HepG2 (cell line): ENCODE results near the gene SPNS3. TPM values are rescaled to one million over a fixed set of nuclear protein-coding genes. Genes with fewer than 3 reads are reported as not detected.

Experiments
- ATAC-seq: fragments of 200-7000 bp; cut with Tn5 transposase; 3 replicates; pipeline ENCODE4 v1.9.1; 2020; ENCODE audit warnings: mild to moderate bottlenecking, moderate library complexity
- BruUV-seq: library from RNA; stranded (reverse); fragments of 400-500 nt; replicated peaks from 2 replicates; lab custom pipeline; 2021; lab: Mats Ljungman, UMichigan
- CTCF ChIA-PET: fragments of 300-600 bp; formaldehyde crosslinking; extraction: SDS; loops from one replicate; lab custom pipeline; 2021; ENCODE audit warnings: low total read pairs, inconsistent platforms, low intra/inter-chr PET ratio; lab: Yijun Ruan, JAX
- POLR2A ChIA-PET: fragments of 350-600 bp; sonication (Branson Sonifier 250); formaldehyde crosslinking; loops from one replicate; lab custom pipeline; 2020; ENCODE audit warnings: antibody characterized with exemption, inconsistent platforms; lab: Yijun Ruan, JAX
- DNase-seq: peaks from one replicate; pipeline ENCODE4 v3.0.0-alpha.2; 2015; ENCODE audit warnings: low spot score
- FAIRE-seq: peaks from 3 replicates; lab custom pipeline; 2011; peaks lifted over from hg19 to GRCh38; lab: Jason Lieb, UNC
- H2AFZ ChIP-seq: one replicate; pipeline ENCODE4 v1.6.1; 2011; ENCODE audit warnings: low read length, inconsistent platforms
- H3K27ac ChIP-seq: fragments of 300-600 bp; 3 replicates; pipeline ENCODE4 v1.8.0; 2011; ENCODE audit warnings: mixed run types, mild to moderate bottlenecking, mixed read lengths, low read length, inconsistent platforms; ENCODE audit not compliant: insufficient read depth; ENCODE audit errors: extremely low read length
- H3K27me3 ChIP-seq, 2 experiments: fragments of 200-600 bp in 1 of 2; 2 replicates in 1 of 2; 3 replicates in 1 of 2; pipeline versions ENCODE4 v1.6.0 to v1.8.0; 2011; ENCODE audit warnings: low read length in 2 of 2, mild to moderate bottlenecking in 2 of 2, moderate library complexity in 2 of 2, inconsistent platforms in 1 of 2; ENCODE audit not compliant: insufficient read depth in 2 of 2, control insufficient read depth in 1 of 2
- H3K36me3 ChIP-seq, 2 experiments: fragments of 200-600 bp in 1 of 2; replicated peaks in 1 of 2; 2 replicates in 1 of 2; 3 replicates in 1 of 2; pipeline versions ENCODE4 v1.5.1 to v1.8.0; 2011; ENCODE audit warnings: low read length in 2 of 2, inconsistent platforms in 1 of 2; ENCODE audit not compliant: insufficient read depth in 2 of 2, control insufficient read depth in 1 of 2
- H3K4me1 ChIP-seq: 2 replicates; pipeline ENCODE4 v1.5.1; 2012; ENCODE audit warnings: low read length, inconsistent platforms; ENCODE audit not compliant: insufficient read depth
- H3K4me2 ChIP-seq: 2 replicates; pipeline ENCODE4 v1.6.0; 2011; ENCODE audit warnings: low read depth, low read length, inconsistent platforms
- H3K4me3 ChIP-seq, 3 experiments: fragments of 200-600 bp in 1 of 3; sonication (generic), shearing (Covaris generic) in 1 of 3; replicated peaks in 1 of 3; 2 replicates each; pipeline ENCODE4 v1.5.1; 2011 to 2016; ENCODE audit warnings: low read length in 3 of 3, inconsistent platforms in 2 of 3, low read depth in 2 of 3, mild to moderate bottlenecking in 2 of 3, control low read depth in 1 of 3, mixed read lengths in 1 of 3; ENCODE audit not compliant: insufficient read depth in 1 of 3
- H3K79me2 ChIP-seq: one replicate; pipeline ENCODE4 v1.6.1; 2011; ENCODE audit warnings: low read length, inconsistent platforms; ENCODE audit not compliant: insufficient read depth
- H3K9ac ChIP-seq: 2 replicates; pipeline ENCODE4 v1.6.0; 2011; ENCODE audit warnings: mild to moderate bottlenecking, low read depth, low read length, inconsistent platforms; ENCODE audit not compliant: insufficient read depth
- H3K9me3 ChIP-seq: 2 replicates; pipeline ENCODE4 v1.5.1; 2012; ENCODE audit warnings: mild to moderate bottlenecking, low read length
- H4K20me1 ChIP-seq: 2 replicates; pipeline ENCODE4 v1.6.0; 2011; ENCODE audit warnings: inconsistent platforms, mild to moderate bottlenecking, low read length, moderate library complexity; ENCODE audit not compliant: insufficient read depth
- BCL6 ChIP-seq: IDR thresholded peaks from 2 replicates; pipeline ENCODE4 v1.6.1; 2016; ENCODE audit warnings: missing genetic modification reagents, missing compliant biosample characterization
- ELF1 ChIP-seq: sonication (generic); formaldehyde crosslinking; IDR thresholded peaks from 2 replicates; pipeline ENCODE4 v1.4.0; 2020; ENCODE audit warnings: missing genetic modification reagents
- FOSL2 ChIP-seq: sonication (generic); formaldehyde crosslinking; IDR thresholded peaks from 2 replicates; pipeline ENCODE4 v1.4.0; 2020; ENCODE audit warnings: missing genetic modification reagents
- MAF1 ChIP-seq: sonication (generic); formaldehyde crosslinking; IDR thresholded peaks from 2 replicates; pipeline ENCODE4 v1.5.0; 2020; ENCODE audit warnings: missing genetic modification reagents, borderline replicate concordance
- NFIB ChIP-seq: sonication (generic); formaldehyde crosslinking; IDR thresholded peaks from 2 replicates; pipeline ENCODE4 v1.9.0; 2021; ENCODE audit warnings: missing genetic modification reagents, mild to moderate bottlenecking, borderline replicate concordance
- SIN3B ChIP-seq: fragments of 150-350 bp; IDR thresholded peaks from 2 replicates; pipeline ENCODE4 v1.6.1; 2014; ENCODE audit warnings: low read length
- SMARCE1 ChIP-seq: fragments of 450-650 bp; IDR thresholded peaks from 2 replicates; pipeline ENCODE4 v1.6.1; 2017; ENCODE audit warnings: borderline replicate concordance
- TBL1XR1 ChIP-seq: fragments of 150-350 bp; IDR thresholded peaks from 2 replicates; pipeline ENCODE4 v1.6.1; 2014; ENCODE audit warnings: borderline replicate concordance, low read length; ENCODE audit not compliant: partially characterized antibody
- TEAD2 ChIP-seq: sonication (generic); formaldehyde crosslinking; IDR thresholded peaks from 2 replicates; pipeline ENCODE4 v1.9.0; 2021; ENCODE audit warnings: missing genetic modification reagents
- ZFP62 ChIP-seq: sonication (generic); formaldehyde crosslinking; IDR thresholded peaks from 2 replicates; pipeline ENCODE4 v1.4.0; 2020; ENCODE audit warnings: missing genetic modification reagents
- ZNF256 ChIP-seq: sonication (generic); formaldehyde crosslinking; conservative IDR thresholded peaks from 2 replicates; pipeline ENCODE4 v1.4.0; 2020; ENCODE audit warnings: missing genetic modification reagents
- ZNF549 ChIP-seq: sonication (generic); formaldehyde crosslinking; IDR thresholded peaks from 2 replicates; pipeline ENCODE4 v1.5.0; 2020; ENCODE audit warnings: missing genetic modification reagents
- ZSCAN21 ChIP-seq: sonication (generic); formaldehyde crosslinking; IDR thresholded peaks from 2 replicates; pipeline ENCODE4 v1.8.0; 2022; ENCODE audit warnings: mild to moderate bottlenecking, missing genetic modification reagents, moderate library complexity, borderline replicate concordance
- WGBS: methylation state at CpG from one replicate; pipeline ENCODE4 v1.1.6; 2017; ENCODE audit warnings: low lambda C conversion rate; 5-methylcytosine and 5-hydroxymethylcytosine counted together
- in situ Hi-C: cut with HindIII; loops from 2 replicates; pipeline ENCODE4 v1.10.0; 2017; ENCODE audit warnings: low pct_unique_long_range_greater_than_20kb; ENCODE audit not compliant: extremely low pct_ligation_motif_present
- intact Hi-C: fragments of 100-400 bp; cut with micrococcal nuclease; formaldehyde crosslinking; loops from one replicate; pipeline ENCODE4 v1.10.0; 2022; ENCODE audit not compliant: unreplicated experiment
- polyA plus RNA-seq, 8 experiments: library from polyadenylated mRNA; depleted of rRNA in 3 of 8; stranded (reverse) in 7 of 8; unstranded in 1 of 8; fragments of >200 nt; fragmentation: Illumina TruSeq in 4 of 8; extraction: Trizol in 4 of 8; gene quantifications; 2 replicates each; pipeline versions ENCODE4 v1.2.1 to v1.2.3, GENCODE V29; 2011 to 2016; ENCODE audit warnings: low read depth in 4 of 8, missing spikeins in 1 of 8, mixed read lengths in 1 of 8; ENCODE audit not compliant: insufficient read depth in 1 of 8
- total RNA-seq, 5 experiments: library from RNA; depleted of rRNA; stranded (reverse); fragments of >200 nt; fragmentation: Illumina TruSeq; extraction: Trizol; gene quantifications; 2 replicates each; pipeline ENCODE4 v1.2.3, GENCODE V29; 2016; ENCODE audit warnings: low read depth in 1 of 5
- TF ChIP-seq, protein P1 (sequence below): sonication (generic); formaldehyde crosslinking; IDR thresholded peaks from 2 replicates; pipeline ENCODE4 v1.5.1; 2020; ENCODE audit warnings: missing genetic modification reagents, mild to moderate bottlenecking, borderline replicate concordance
- TF ChIP-seq, protein P2 (sequence below): IDR thresholded peaks from 2 replicates; pipeline ENCODE4 v1.6.1; 2016; ENCODE audit warnings: missing genetic modification reagents, missing compliant biosample characterization
- TF ChIP-seq, protein P3 (sequence below): sonication (generic); formaldehyde crosslinking; IDR thresholded peaks from 2 replicates; pipeline ENCODE4 v1.4.0; 2020; ENCODE audit warnings: low read depth, missing genetic modification reagents
- TF ChIP-seq, protein P4 (sequence below): sonication (generic); formaldehyde crosslinking; IDR thresholded peaks from 2 replicates; pipeline ENCODE4 v1.4.0; 2020; ENCODE audit warnings: missing genetic modification reagents; ENCODE audit errors: not compliant biosample characterization

The SPNS3 gene
- total and polyA plus RNA-seq, 2 of the 13 experiments (the other 11 are each of a cell fraction or from before 2014, with no cell fraction given), result not detected

DNA sequence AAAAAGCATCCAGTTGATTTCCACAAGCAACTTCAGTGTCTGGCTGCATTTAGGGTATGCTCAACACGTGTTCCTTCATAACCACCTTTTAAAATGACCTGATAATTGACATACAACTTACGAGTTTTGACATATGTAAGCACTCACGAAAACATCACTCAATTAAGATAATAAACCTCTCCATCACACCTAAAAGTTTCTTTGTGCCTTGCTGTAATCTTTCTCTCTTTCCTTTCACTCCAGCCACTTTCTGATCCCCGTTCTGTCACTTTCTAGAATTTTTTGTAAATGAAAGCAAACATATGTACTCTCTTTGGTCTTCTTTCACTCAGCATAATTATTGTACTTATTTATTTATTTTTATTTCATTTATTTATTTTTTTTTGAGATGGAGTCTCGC is 46.6 kb upstream of the SPNS3 start:
- no peak overlapping the region for H3K4me2 ChIP-seq
- no peaks in the 10 kb centered on the region for H3K9me3 ChIP-seq
- in situ Hi-C loops, result no loop called here
- H2AFZ ChIP-seq, result no peak overlapping the region
- FAIRE-seq (no peak), ATAC-seq (no peak), DNase-seq (no peak)
- H3K79me2 ChIP-seq, result no peaks in the 10 kb centered on the region
- ChIA-PET CTCF (no interaction called here), POLR2A (no interaction called here)
- no peak for TF ChIP-seq TEAD2
- TF ChIP-seq ZFP62 (CRISPR knock-in tag), result no peak
- TF ChIP-seq ZNF549 (CRISPR knock-in tag), result no peak
- no peak for TF ChIP-seq SIN3B
- no peak for TF ChIP-seq ELF1 (CRISPR knock-in tag)
- TF ChIP-seq, protein P1, sequence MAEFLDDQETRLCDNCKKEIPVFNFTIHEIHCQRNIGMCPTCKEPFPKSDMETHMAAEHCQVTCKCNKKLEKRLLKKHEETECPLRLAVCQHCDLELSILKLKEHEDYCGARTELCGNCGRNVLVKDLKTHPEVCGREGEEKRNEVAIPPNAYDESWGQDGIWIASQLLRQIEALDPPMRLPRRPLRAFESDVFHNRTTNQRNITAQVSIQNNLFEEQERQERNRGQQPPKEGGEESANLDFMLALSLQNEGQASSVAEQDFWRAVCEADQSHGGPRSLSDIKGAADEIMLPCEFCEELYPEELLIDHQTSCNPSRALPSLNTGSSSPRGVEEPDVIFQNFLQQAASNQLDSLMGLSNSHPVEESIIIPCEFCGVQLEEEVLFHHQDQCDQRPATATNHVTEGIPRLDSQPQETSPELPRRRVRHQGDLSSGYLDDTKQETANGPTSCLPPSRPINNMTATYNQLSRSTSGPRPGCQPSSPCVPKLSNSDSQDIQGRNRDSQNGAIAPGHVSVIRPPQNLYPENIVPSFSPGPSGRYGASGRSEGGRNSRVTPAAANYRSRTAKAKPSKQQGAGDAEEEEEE (CRISPR knock-in tag), result no peak
- TF ChIP-seq ZSCAN21 (CRISPR knock-in tag), result no peak
- TF ChIP-seq SMARCE1, result no peak
- no peak for TF ChIP-seq TBL1XR1
- no peak for TF ChIP-seq BCL6 (CRISPR knock-in tag)
- no peak for TF ChIP-seq NFIB (CRISPR knock-in tag)
- no peak for TF ChIP-seq ZNF256
- no peak for TF ChIP-seq MAF1 (CRISPR knock-in tag)
- TF ChIP-seq, protein P2, sequence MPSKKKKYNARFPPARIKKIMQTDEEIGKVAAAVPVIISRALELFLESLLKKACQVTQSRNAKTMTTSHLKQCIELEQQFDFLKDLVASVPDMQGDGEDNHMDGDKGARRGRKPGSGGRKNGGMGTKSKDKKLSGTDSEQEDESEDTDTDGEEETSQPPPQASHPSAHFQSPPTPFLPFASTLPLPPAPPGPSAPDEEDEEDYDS (CRISPR knock-in tag), result no peak
- TF ChIP-seq, protein P3, sequence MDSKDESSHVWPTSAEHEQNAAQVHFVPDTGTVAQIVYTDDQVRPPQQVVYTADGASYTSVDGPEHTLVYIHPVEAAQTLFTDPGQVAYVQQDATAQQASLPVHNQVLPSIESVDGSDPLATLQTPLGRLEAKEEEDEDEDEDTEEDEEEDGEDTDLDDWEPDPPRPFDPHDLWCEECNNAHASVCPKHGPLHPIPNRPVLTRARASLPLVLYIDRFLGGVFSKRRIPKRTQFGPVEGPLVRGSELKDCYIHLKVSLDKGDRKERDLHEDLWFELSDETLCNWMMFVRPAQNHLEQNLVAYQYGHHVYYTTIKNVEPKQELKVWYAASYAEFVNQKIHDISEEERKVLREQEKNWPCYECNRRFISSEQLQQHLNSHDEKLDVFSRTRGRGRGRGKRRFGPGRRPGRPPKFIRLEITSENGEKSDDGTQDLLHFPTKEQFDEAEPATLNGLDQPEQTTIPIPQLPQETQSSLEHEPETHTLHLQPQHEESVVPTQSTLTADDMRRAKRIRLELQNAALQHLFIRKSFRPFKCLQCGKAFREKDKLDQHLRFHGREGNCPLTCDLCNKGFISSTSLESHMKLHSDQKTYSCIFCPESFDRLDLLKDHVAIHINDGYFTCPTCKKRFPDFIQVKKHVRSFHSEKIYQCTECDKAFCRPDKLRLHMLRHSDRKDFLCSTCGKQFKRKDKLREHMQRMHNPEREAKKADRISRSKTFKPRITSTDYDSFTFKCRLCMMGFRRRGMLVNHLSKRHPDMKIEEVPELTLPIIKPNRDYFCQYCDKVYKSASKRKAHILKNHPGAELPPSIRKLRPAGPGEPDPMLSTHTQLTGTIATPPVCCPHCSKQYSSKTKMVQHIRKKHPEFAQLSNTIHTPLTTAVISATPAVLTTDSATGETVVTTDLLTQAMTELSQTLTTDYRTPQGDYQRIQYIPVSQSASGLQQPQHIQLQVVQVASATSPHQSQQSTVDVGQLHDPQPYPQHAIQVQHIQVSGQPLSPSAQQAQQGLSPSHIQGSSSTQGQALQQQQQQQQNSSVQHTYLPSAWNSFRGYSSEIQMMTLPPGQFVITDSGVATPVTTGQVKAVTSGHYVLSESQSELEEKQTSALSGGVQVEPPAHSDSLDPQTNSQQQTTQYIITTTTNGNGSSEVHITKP, result no peak
- TF ChIP-seq, protein P4, sequence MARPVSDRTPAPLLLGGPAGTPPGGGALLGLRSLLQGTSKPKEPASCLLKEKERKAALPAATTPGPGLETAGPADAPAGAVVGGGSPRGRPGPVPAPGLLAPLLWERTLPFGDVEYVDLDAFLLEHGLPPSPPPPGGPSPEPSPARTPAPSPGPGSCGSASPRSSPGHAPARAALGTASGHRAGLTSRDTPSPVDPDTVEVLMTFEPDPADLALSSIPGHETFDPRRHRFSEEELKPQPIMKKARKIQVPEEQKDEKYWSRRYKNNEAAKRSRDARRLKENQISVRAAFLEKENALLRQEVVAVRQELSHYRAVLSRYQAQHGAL, result no peak
- no peak for TF ChIP-seq FOSL2
- WGBS, result 56% methylated on average over 5 of the region's 5 CpGs
- no peak overlapping the region for H3K9ac ChIP-seq
- H4K20me1 ChIP-seq, result no peaks in the 10 kb centered on the region
- intact Hi-C loops, result no loop called here
- H3K4me3 ChIP-seq, result no peak overlapping the region
- H3K4me1 ChIP-seq, result peaks cover 51% of the 10 kb centered on the region
- no peaks in the 10 kb centered on the region for H3K36me3 ChIP-seq
- BruUV-seq, result no TSS peak
- no peaks in the 10 kb centered on the region for H3K27me3 ChIP-seq
- H3K27ac ChIP-seq, result no peak overlapping the region
